K562 (cell line): ENCODE results near the gene CALR3. TPM values are rescaled to one million over a fixed set of nuclear protein-coding genes. Genes with fewer than 3 reads are reported as not detected.
A peak's percentile ranks its signal among the peaks of the same experiment; 100 is the strongest.

ENCODE experiments used
- ATAC-seq: fragments of 200-7000 bp; cut with Tn5 transposase; 3 replicates; pipeline ENCODE4 v1.9.1; 2020; ENCODE audit warnings: moderate library complexity
- BruUV-seq: library from RNA; stranded (reverse); fragments of 400-500 nt; replicated peaks from 2 replicates; lab custom pipeline; 2021; lab: Mats Ljungman, UMichigan
- CTCF ChIA-PET: fragments of 300-600 bp; formaldehyde crosslinking; extraction: SDS; loops from one replicate; lab custom pipeline; 2021; ENCODE audit warnings: low intra/inter-chr PET ratio; lab: Yijun Ruan, JAX
- POLR2A ChIA-PET: fragments of 300-600, 350-650 bp; sonication (Branson Sonifier 250); formaldehyde crosslinking; extraction: SDS; loops from one replicate; lab custom pipeline; 2021; ENCODE audit warnings: antibody characterized with exemption, inconsistent platforms; lab: Yijun Ruan, JAX
- DNase-seq, 4 experiments: peaks; one replicate each; pipeline versions ENCODE4 v3.0.0 to v3.0.0-alpha.2; 2011 to 2018; ENCODE audit warnings: low spot score in 3 of 4, mixed read lengths in 3 of 4; ENCODE audit errors: extremely low read depth in 1 of 4
- FAIRE-seq: peaks from 2 replicates; lab custom pipeline; 2011; peaks lifted over from hg19 to GRCh38; lab: Jason Lieb, UNC
- H2AFZ ChIP-seq: 2 replicates; pipeline ENCODE4 v1.6.0; 2011; ENCODE audit warnings: low read depth, low read length, control low read depth, inconsistent platforms
- H3K27ac ChIP-seq: fragments of 200-600 bp; 3 replicates; pipeline ENCODE4 v1.8.0; 2011; ENCODE audit warnings: low read depth, mild to moderate bottlenecking, control low read depth, inconsistent platforms, low read length, moderate library complexity, mixed read lengths; ENCODE audit errors: extremely low read depth
- H3K27me3 ChIP-seq, 2 experiments: fragments of 300-600 bp in 1 of 2; 2 replicates in 1 of 2; 3 replicates in 1 of 2; pipeline versions ENCODE4 v1.6.0 to v1.8.0; 2011; ENCODE audit warnings: inconsistent platforms in 2 of 2, low read length in 2 of 2, mild to moderate bottlenecking in 1 of 2, mixed read lengths in 1 of 2, moderate library complexity in 1 of 2; ENCODE audit not compliant: control insufficient read depth in 2 of 2, insufficient read depth in 2 of 2
- H3K36me3 ChIP-seq: fragments of 300-600 bp; 3 replicates; pipeline ENCODE4 v1.8.0; 2011; ENCODE audit warnings: mild to moderate bottlenecking, low read length, inconsistent platforms; ENCODE audit not compliant: control insufficient read depth, insufficient read depth
- H3K4me1 ChIP-seq, 2 experiments: fragments of 200-600 bp in 1 of 2; replicated peaks in 1 of 2; 2 replicates in 1 of 2; 3 replicates in 1 of 2; pipeline versions ENCODE4 v1.5.1 to v1.8.0; 2011; ENCODE audit warnings: inconsistent platforms in 2 of 2, low read length in 2 of 2, mild to moderate bottlenecking in 1 of 2, mixed read lengths in 1 of 2, moderate library complexity in 1 of 2; ENCODE audit not compliant: control insufficient read depth in 2 of 2, insufficient read depth in 2 of 2
- H3K4me2 ChIP-seq: 2 replicates; pipeline ENCODE4 v1.6.1; 2011; ENCODE audit warnings: low read length, control low read depth, inconsistent platforms, mixed read lengths; ENCODE audit not compliant: insufficient read depth
- H3K4me3 ChIP-seq: fragments of 200-600 bp; sonication (generic), shearing (Covaris generic); 2 replicates; pipeline ENCODE4 v1.5.1; 2016; ENCODE audit warnings: control low read depth, inconsistent platforms
- H3K79me2 ChIP-seq: fragments of 200-600 bp; 3 replicates; pipeline ENCODE4 v1.8.0; 2011; ENCODE audit warnings: low read length, inconsistent platforms; ENCODE audit not compliant: control insufficient read depth, insufficient read depth
- H3K9ac ChIP-seq, 2 experiments: 2 replicates each; pipeline versions ENCODE4 v1.6.0 to v1.6.1; 2011; ENCODE audit warnings: low read depth in 2 of 2, low read length in 2 of 2, control low read depth in 1 of 2, inconsistent platforms in 1 of 2, mild to moderate bottlenecking in 1 of 2, mixed read lengths in 1 of 2; ENCODE audit not compliant: insufficient read depth in 1 of 2
- H3K9me1 ChIP-seq: one replicate; pipeline ENCODE4 v1.6.0; 2011; ENCODE audit warnings: inconsistent platforms, mild to moderate bottlenecking, low read length, moderate library complexity; ENCODE audit not compliant: control insufficient read depth, insufficient read depth
- H3K9me3 ChIP-seq: replicated peaks from 2 replicates; pipeline ENCODE4 v1.5.1; 2011; ENCODE audit warnings: low read depth, low read length, inconsistent platforms; ENCODE audit not compliant: control insufficient read depth, insufficient read depth
- H4K20me1 ChIP-seq: replicated peaks from 2 replicates; pipeline ENCODE4 v1.6.1; 2011; ENCODE audit warnings: low read length, inconsistent platforms, mixed read lengths; ENCODE audit not compliant: control insufficient read depth, insufficient read depth
- ESRRA ChIP-seq: fragments of 450-650 bp; IDR thresholded peaks from 2 replicates; pipeline ENCODE4 v1.6.1; 2014; ENCODE audit warnings: low read depth, mild to moderate bottlenecking, moderate library complexity, borderline replicate concordance
- POLR2A ChIP-seq: fragments of 450-650 bp; conservative IDR thresholded peaks from 2 replicates; pipeline ENCODE4 v1.6.1; 2016
- POLR2G ChIP-seq: fragments of 200-400 bp; formaldehyde crosslinking; IDR thresholded peaks from 2 replicates; pipeline ENCODE4 v1.6.1; 2017; ENCODE audit warnings: low read depth, mild to moderate bottlenecking, antibody characterized with exemption, low read length, moderate library complexity
- PREB ChIP-seq: sonication (generic); formaldehyde crosslinking; IDR thresholded peaks from 2 replicates; pipeline ENCODE4 v1.8.1; 2023; ENCODE audit warnings: mild to moderate bottlenecking, missing genetic modification reagents
- RB1 ChIP-seq: fragments of 450-650 bp; IDR thresholded peaks from 2 replicates; pipeline ENCODE4 v1.6.1; 2017; ENCODE audit warnings: low read depth, mild to moderate bottlenecking
- RBFOX2 ChIP-seq: fragments of 200-400 bp; formaldehyde crosslinking; IDR thresholded peaks from 2 replicates; pipeline ENCODE4 v1.6.1; 2017; ENCODE audit warnings: low read depth, mild to moderate bottlenecking, low read length, moderate library complexity
- RBM22 ChIP-seq: fragments of 200-400 bp; formaldehyde crosslinking; IDR thresholded peaks from 2 replicates; pipeline ENCODE4 v1.6.1; 2018; ENCODE audit warnings: low read length, low read depth; ENCODE audit not compliant: poor library complexity, severe bottlenecking
- SIN3A ChIP-seq, 2 experiments: fragments of 150-350 bp in 1 of 2; IDR thresholded peaks; 2 replicates each; pipeline ENCODE4 v1.6.1; 2011 to 2016; ENCODE audit warnings: borderline replicate concordance in 2 of 2, low read depth in 2 of 2, low read length in 2 of 2, mild to moderate bottlenecking in 2 of 2, moderate library complexity in 2 of 2; ENCODE audit not compliant: control insufficient read depth in 1 of 2
- SIRT6 ChIP-seq: IDR thresholded peaks from one replicate; pipeline ENCODE4 v1.6.1; 2012; ENCODE audit warnings: low read depth, mild to moderate bottlenecking, control low read depth, inconsistent platforms, low read length, moderate library complexity
- SNRNP70 ChIP-seq: fragments of 200-400 bp; formaldehyde crosslinking; optimal IDR thresholded peaks from 2 replicates; pipeline ENCODE3; 2017; ENCODE audit warnings: low read depth, low read length
- ZFP91 ChIP-seq: sonication (generic); formaldehyde crosslinking; IDR thresholded peaks from 2 replicates; pipeline ENCODE4 v1.8.0; 2022; ENCODE audit warnings: mild to moderate bottlenecking, missing genetic modification reagents
- ZNF280B ChIP-seq: fragments of 250-450 bp; sonication (Bioruptor Pico); IDR thresholded peaks from 2 replicates; pipeline ENCODE4 v1.5.1; 2021; ENCODE audit warnings: mild to moderate bottlenecking
- WGBS: fragments of 100-300 bp; shearing (Covaris generic); methylation state at CpG from one replicate; pipeline ENCODE4 v1.1.6; 2016; ENCODE audit warnings: low coverage, mixed read lengths; ENCODE audit not compliant: insufficient coverage; ENCODE audit errors: missing lambda C conversion rate; 5-methylcytosine and 5-hydroxymethylcytosine counted together
- in situ Hi-C: fragments of 300-500 bp; cut with MboI; formaldehyde crosslinking; loops from 4 replicates; pipeline ENCODE4 v1.15.0; 2018; ENCODE audit warnings: inconsistent platforms, mixed read lengths
- intact Hi-C: fragments of 100-400 bp; cut with micrococcal nuclease; formaldehyde crosslinking; loops from 2 replicates; pipeline ENCODE4 v1.14.2; 2022
- polyA plus RNA-seq, 8 experiments: library from polyadenylated mRNA; depleted of rRNA in 4 of 8; stranded (reverse) in 5 of 8; unstranded in 3 of 8; fragments of >200 nt; fragmentation: Nextera tagmentation in 2 of 8; fragmentation: Illumina TruSeq in 1 of 8; extraction: Ambion mirVana in 2 of 8; extraction: Trizol in 1 of 8; gene quantifications; 2 replicates each; pipeline versions ENCODE4 v1.2.1 to v1.2.3, GENCODE V29; 2011 to 2014; ENCODE audit warnings: inconsistent platforms in 1 of 8, missing spikeins in 1 of 8
- total RNA-seq, 7 experiments: library from RNA; depleted of rRNA in 6 of 7; stranded (reverse); fragments of >200 nt in 6 of 7; fragmentation: Illumina TruSeq in 2 of 7; extraction: Trizol in 2 of 7; gene quantifications; 2 replicates each; pipeline versions ENCODE4 v1.2.1 to v1.2.3, GENCODE V29; 2011 to 2021; ENCODE audit warnings: low replicate concordance in 1 of 7

Gene CALR3
- total and polyA plus RNA-seq, 9 of the 15 experiments (the other 6 are each of a cell fraction or from before 2014, with no cell fraction given): 0.15 to 0.41 (median 0.22) TPM; not detected in 4

DNA sequence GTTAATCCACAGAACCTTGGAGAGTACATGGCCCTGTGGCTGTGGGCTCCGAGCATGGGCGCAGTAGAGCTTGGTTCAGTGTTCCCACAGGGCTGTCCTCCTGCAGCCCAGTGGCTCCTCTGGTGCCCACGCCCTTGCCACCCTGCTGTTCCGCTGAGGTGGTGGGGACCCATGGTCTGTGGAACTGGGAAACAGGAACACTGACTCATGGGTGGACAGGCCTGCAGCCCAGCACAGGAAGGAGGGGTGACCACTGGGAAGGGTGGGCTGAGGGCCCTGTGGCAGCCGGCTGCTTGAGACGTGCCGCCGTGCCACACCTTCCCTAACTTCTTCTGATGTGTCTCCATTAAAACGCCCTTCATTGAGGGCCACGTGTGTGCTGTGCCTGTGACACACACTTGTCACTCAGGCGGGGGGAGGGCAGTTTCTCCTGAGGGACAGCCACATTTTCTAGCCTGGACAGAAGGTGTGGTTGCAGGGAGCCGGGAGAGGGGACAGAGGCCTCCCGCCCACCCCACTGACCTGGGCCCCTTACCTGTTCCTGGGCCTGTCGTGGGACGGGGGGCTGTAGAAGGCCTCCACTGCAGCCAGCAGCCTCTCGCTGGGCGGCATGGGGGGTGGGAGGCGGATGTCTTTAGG, 25.1 kb upstream of the CALR3 start (continued):
- peak; percentile 67 for TF ChIP-seq POLR2G
- no peak for TF ChIP-seq RB1

DNA sequence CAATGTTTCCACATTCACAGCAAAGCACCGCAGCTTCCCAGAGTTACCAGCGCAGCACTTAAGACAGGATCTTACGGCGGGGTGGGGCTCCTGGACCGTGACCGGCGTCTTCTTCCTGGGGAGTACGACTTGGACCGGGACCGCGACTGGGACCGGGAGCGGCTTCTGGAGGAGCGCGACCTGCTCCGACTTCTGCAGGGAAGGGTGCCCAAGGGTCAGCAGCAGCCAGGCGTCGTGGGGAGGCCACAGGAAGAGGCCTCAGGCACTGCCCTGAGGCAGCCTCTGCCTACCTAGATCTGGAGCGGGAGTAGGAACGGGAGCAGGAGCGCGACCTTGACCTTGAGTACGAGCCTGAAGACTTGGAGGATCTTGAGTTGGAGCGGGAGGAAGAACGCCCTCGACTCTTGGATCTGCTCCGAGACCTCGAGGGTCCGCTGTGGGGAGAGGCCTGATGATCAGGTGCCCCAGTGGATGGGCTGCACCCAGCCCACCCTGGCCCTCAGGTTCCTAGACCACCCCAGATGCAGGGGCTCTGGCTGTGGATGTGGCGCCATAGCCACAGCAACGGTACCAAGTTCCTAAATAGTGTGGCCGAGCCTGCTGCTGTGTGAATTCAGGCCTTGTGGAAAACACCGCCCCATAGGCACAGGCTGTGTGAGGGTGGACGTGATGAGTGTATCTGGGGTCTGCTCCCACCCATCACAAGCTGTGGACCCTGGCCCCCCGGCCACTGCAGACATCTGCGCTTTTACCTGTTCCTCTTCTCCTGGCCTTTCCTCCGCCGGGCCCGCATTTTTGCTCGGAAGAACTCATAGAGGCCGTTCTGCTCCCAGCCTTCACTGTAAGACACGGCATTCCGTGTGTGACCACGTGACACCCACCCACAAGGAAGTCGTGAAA, 24.4 kb upstream of the CALR3 start:
- Histone ChIP-seq H3K79me2 (no peaks in the 10 kb centered on the region), H3K9ac (peak overlapping the region in 1 of 2 experiments; percentile 35; a peak in 1 of 4 replicates), H4K20me1 (peaks cover 9% of the 10 kb centered on the region; the same call in 1 of the 2 replicates), H3K4me1 (peaks cover 0 to 14% of the 10 kb centered on the region in 2 experiments; a peak in 2 of 5 replicates), H3K36me3 (peaks cover 85% of the 10 kb centered on the region)
- DNase-seq (peak in 1 of 4 experiments; percentile 13), FAIRE-seq (no peak), ATAC-seq (no peak)
- intact Hi-C loops: no loop called here
- BruUV-seq: no TSS peak
- TF ChIP-seq PREB (CRISPR knock-in tag) (no peak), RBM22 (peak; percentile 81), SIN3A (IDR thresholded peaks at IDR 0.05; ENCODE audit: borderline replicate concordance in 2 of 2, control insufficient read depth in 1 of 2, low read depth in 2 of 2, low read length in 2 of 2) (no peak), POLR2G (peak; percentile 73), ESRRA (0 out of 2 replicates have a peak, but pooled peaks have one; percentile 34), SIRT6 (peak; percentile 46), POLR2A (peak; percentile 49; the same call in 1 of the 2 replicates), ZNF280B (CRISPR knock-in tag) (no peak), SNRNP70 (peak; percentile 31), ZFP91 (CRISPR knock-in tag) (no peak), RBFOX2 (peak; percentile 54; the same call in 1 of the 2 replicates)
- TF ChIP-seq, all 486 proteins: peak for 7
- no peak overlapping the region for H3K27ac ChIP-seq
- WGBS: 93% methylated on average over 28 of the region's 45 CpGs
- no peaks in the 10 kb centered on the region for H3K27me3 ChIP-seq
- no peaks in the 10 kb centered on the region for H3K9me1 ChIP-seq
- ChIA-PET POLR2A (no interaction called here), CTCF (no interaction called here)
- H2AFZ ChIP-seq: no peak overlapping the region
- H3K4me3 ChIP-seq: no peak overlapping the region
- no peak overlapping the region for H3K4me2 ChIP-seq
- in situ Hi-C loops: no loop called here
- no peaks in the 10 kb centered on the region for H3K9me3 ChIP-seq
